IMR-90 (cell line): ENCODE measurements around the gene SLC9A6. TPM values are rescaled to one million over a fixed set of nuclear protein-coding genes. Genes with fewer than 3 reads are reported as not detected.

Experiments used
- ATAC-seq: fragments of 200-7000 bp; cut with Tn5 transposase; 2 replicates; pipeline ENCODE4 v1.9.1; 2020; ENCODE audit warnings: low read depth, mild to moderate bottlenecking, moderate library complexity
- BruUV-seq: library from RNA; stranded (reverse); fragments of 400-500 nt; replicated peaks from 2 replicates; lab custom pipeline; 2021; lab: Mats Ljungman, UMichigan
- CTCF ChIA-PET: fragments of 300-600 bp; formaldehyde crosslinking; extraction: SDS; loops from one replicate; lab custom pipeline; 2021; ENCODE audit warnings: antibody characterized with exemption; lab: Yijun Ruan, JAX
- POLR2A ChIA-PET: fragments of 300-600 bp; sonication (Branson Sonifier 250); formaldehyde crosslinking; loops from one replicate; lab custom pipeline; 2022; ENCODE audit warnings: antibody characterized with exemption; ENCODE audit not compliant: unreplicated experiment; lab: Charles Lee
- DNase-seq: peaks from one replicate; pipeline ENCODE4 v3.0.0; 2013
- H2AFZ ChIP-seq: replicated peaks from 2 replicates; pipeline ENCODE3; 2013; ENCODE audit warnings: low read length, mild to moderate bottlenecking; ENCODE audit not compliant: poor library complexity
- H2AK5ac ChIP-seq: 2 replicates; pipeline ENCODE4 v1.6.1; 2013; ENCODE audit warnings: low read depth, low read length, inconsistent platforms
- H2AK9ac ChIP-seq: replicated peaks from 2 replicates; pipeline ENCODE3; 2013; ENCODE audit warnings: mild to moderate bottlenecking, low read depth, low read length, moderate library complexity; ENCODE audit not compliant: poor library complexity
- H2BK120ac ChIP-seq: 2 replicates; pipeline ENCODE4 v1.6.1; 2013; ENCODE audit warnings: low read depth, low read length, inconsistent platforms
- H2BK15ac ChIP-seq: 3 replicates; pipeline ENCODE4 v1.6.1; 2013; ENCODE audit warnings: low read depth, low read length, inconsistent platforms
- H2BK20ac ChIP-seq: 2 replicates; pipeline ENCODE4 v1.6.1; 2013; ENCODE audit warnings: low read depth, mild to moderate bottlenecking, inconsistent platforms, low read length, moderate library complexity
- H2BK5ac ChIP-seq: 2 replicates; pipeline ENCODE4 v1.6.1; 2013; ENCODE audit warnings: mild to moderate bottlenecking, low read depth, low read length, inconsistent platforms; ENCODE audit not compliant: poor library complexity, severe bottlenecking
- H3K14ac ChIP-seq: replicated peaks from 2 replicates; pipeline ENCODE4 v1.6.1; 2013; ENCODE audit warnings: low read depth, low read length, inconsistent platforms
- H3K18ac ChIP-seq: 2 replicates; pipeline ENCODE4 v1.6.1; 2013; ENCODE audit warnings: low read depth, low read length, control low read depth
- H3K23ac ChIP-seq: 2 replicates; pipeline ENCODE4 v1.6.1; 2013; ENCODE audit warnings: low read depth, low read length, inconsistent platforms
- H3K27ac ChIP-seq: 2 replicates; pipeline ENCODE4 v1.5.1; 2013; ENCODE audit warnings: mild to moderate bottlenecking, control low read depth, low read length; ENCODE audit not compliant: insufficient read depth
- H3K27me3 ChIP-seq: 2 replicates; pipeline ENCODE4 v1.6.1; 2013; ENCODE audit warnings: low read length; ENCODE audit not compliant: control insufficient read depth, insufficient read depth
- H3K36me3 ChIP-seq: 2 replicates; pipeline ENCODE4 v1.6.1; 2013; ENCODE audit warnings: low read length, mixed read lengths; ENCODE audit not compliant: control insufficient read depth, insufficient read depth
- H3K4ac ChIP-seq: 2 replicates; pipeline ENCODE4 v1.6.1; 2013; ENCODE audit warnings: low read depth, low read length, inconsistent platforms
- H3K4me1 ChIP-seq: 2 replicates; pipeline ENCODE4 v1.6.1; 2013; ENCODE audit warnings: low read length, mixed read lengths; ENCODE audit not compliant: control insufficient read depth, insufficient read depth
- H3K4me2 ChIP-seq: 2 replicates; pipeline ENCODE4 v1.6.1; 2013; ENCODE audit warnings: low read depth, mild to moderate bottlenecking, control low read depth, low read length, moderate library complexity
- H3K4me3 ChIP-seq: 2 replicates; pipeline ENCODE4 v1.5.1; 2013; ENCODE audit warnings: low read depth, mild to moderate bottlenecking, control low read depth, low read length, moderate library complexity; ENCODE audit not compliant: insufficient read depth
- H3K56ac ChIP-seq: 2 replicates; pipeline ENCODE4 v1.6.1; 2013; ENCODE audit warnings: low read length, inconsistent platforms; ENCODE audit not compliant: insufficient read depth; ENCODE audit errors: extremely low read depth
- H3K79me1 ChIP-seq, 2 experiments: 2 replicates each; pipeline ENCODE4 v1.6.1; 2013; ENCODE audit warnings: low read length in 2 of 2, inconsistent platforms in 1 of 2, low read depth in 1 of 2
- H3K9ac ChIP-seq: 2 replicates; pipeline ENCODE4 v1.6.1; 2013; ENCODE audit warnings: low read depth, low read length, control low read depth
- H3K9me1 ChIP-seq: 2 replicates; pipeline ENCODE4 v1.6.1; 2013; ENCODE audit warnings: low read length, inconsistent platforms; ENCODE audit not compliant: insufficient read depth
- H3K9me3 ChIP-seq: 2 replicates; pipeline ENCODE4 v1.6.1; 2013; ENCODE audit warnings: low read length; ENCODE audit not compliant: control insufficient read depth, insufficient read depth
- H4K20me1 ChIP-seq: 2 replicates; pipeline ENCODE4 v1.6.1; 2013; ENCODE audit warnings: low read length, inconsistent platforms; ENCODE audit not compliant: insufficient read depth
- H4K5ac ChIP-seq: 2 replicates; pipeline ENCODE4 v1.6.1; 2013; ENCODE audit warnings: mild to moderate bottlenecking, low read depth, low read length, control low read depth
- H4K8ac ChIP-seq, 2 experiments: 2 replicates each; pipeline ENCODE4 v1.6.1; 2013; ENCODE audit warnings: low read depth in 2 of 2, low read length in 2 of 2, control low read depth in 1 of 2, inconsistent platforms in 1 of 2
- H4K91ac ChIP-seq: 2 replicates; pipeline ENCODE4 v1.6.1; 2013; ENCODE audit warnings: low read depth, low read length, inconsistent platforms; ENCODE audit not compliant: insufficient read depth
- BHLHE40 ChIP-seq: fragments of 150-350 bp; IDR thresholded peaks from 2 replicates; pipeline ENCODE4 v1.6.1; 2016; ENCODE audit warnings: mild to moderate bottlenecking, low read depth, low read length
- CEBPB ChIP-seq: IDR thresholded peaks from 2 replicates; pipeline ENCODE4 v1.6.1; 2012; ENCODE audit warnings: low read depth, low read length, improper control_type of control experiment
- CHD1 ChIP-seq: IDR thresholded peaks from 2 replicates; pipeline ENCODE4 v1.6.1; 2012; ENCODE audit warnings: low read depth, low read length, improper control_type of control experiment
- CTCF ChIP-seq: conservative IDR thresholded peaks from 2 replicates; pipeline ENCODE4 v1.5.1; 2012; ENCODE audit warnings: mild to moderate bottlenecking, low read depth, low read length, improper control_type of control experiment
- ELK1 ChIP-seq: fragments of 150-350 bp; IDR thresholded peaks from 2 replicates; pipeline ENCODE4 v1.6.1; 2016; ENCODE audit warnings: low read depth, mild to moderate bottlenecking, low read length, moderate library complexity, borderline replicate concordance
- MAFK ChIP-seq: IDR thresholded peaks from 2 replicates; pipeline ENCODE4 v1.6.1; 2012; ENCODE audit warnings: low read depth, low read length, improper control_type of control experiment
- MXI1 ChIP-seq: IDR thresholded peaks from 2 replicates; pipeline ENCODE4 v1.6.1; 2012; ENCODE audit warnings: low read depth, mild to moderate bottlenecking, low read length, moderate library complexity, borderline replicate concordance
- NFE2L2 ChIP-seq: fragments of 150-350 bp; IDR thresholded peaks from 2 replicates; pipeline ENCODE4 v1.6.1; 2016; ENCODE audit warnings: low read depth, mild to moderate bottlenecking, low read length
- RAD21 ChIP-seq: IDR thresholded peaks from 2 replicates; pipeline ENCODE4 v1.6.1; 2012; ENCODE audit warnings: low read length, improper control_type of control experiment
- RFX5 ChIP-seq: IDR thresholded peaks from 2 replicates; pipeline ENCODE4 v1.8.0; 2012; ENCODE audit warnings: low read depth, mild to moderate bottlenecking, low read length, moderate library complexity
- SMC3 ChIP-seq: fragments of 150-350 bp; IDR thresholded peaks from 2 replicates; pipeline ENCODE4 v1.6.1; 2016; ENCODE audit warnings: low read depth, mild to moderate bottlenecking, antibody characterized with exemption, low read length, moderate library complexity
- USF2 ChIP-seq: fragments of 150-350 bp; IDR thresholded peaks from 2 replicates; pipeline ENCODE4 v1.6.1; 2017; ENCODE audit warnings: mild to moderate bottlenecking, antibody characterized with exemption, low read length, low read depth
- WGBS, 2 experiments: methylation state at CpG; one replicate each; pipeline versions ENCODE4 v1.1.5 to v1.1.7; 2013; ENCODE audit warnings: missing lambda C conversion rate in 2 of 2; ENCODE audit not compliant: insufficient read length in 1 of 2; ENCODE audit errors: extremely low coverage in 2 of 2; 5-methylcytosine and 5-hydroxymethylcytosine counted together
- dilution Hi-C: fragments of 300-500 bp; cut with HindIII; formaldehyde crosslinking; loops from one replicate; pipeline ENCODE4 v1.14.3; 2018; ENCODE audit warnings: low sequenced_read_pairs; ENCODE audit not compliant: unreplicated experiment
- in situ Hi-C: fragments of 300-500 bp; cut with MboI; formaldehyde crosslinking; loops from 3 replicates; pipeline ENCODE4 v1.14.3; 2019; ENCODE audit warnings: low sequenced_read_pairs, inconsistent platforms, mixed read lengths
- intact Hi-C: fragments of 100-400 bp; cut with micrococcal nuclease; formaldehyde crosslinking; loops from 2 replicates; pipeline ENCODE4 v1.10.0; 2022
- polyA plus RNA-seq, 3 experiments: library from polyadenylated mRNA; depleted of rRNA; stranded (reverse); fragments of >200 nt; gene quantifications; 2 replicates each; pipeline ENCODE4 v1.2.3, GENCODE V29; 2012; ENCODE audit warnings: low replicate concordance in 1 of 3
- total RNA-seq: library from RNA; depleted of rRNA; stranded (reverse); fragments of >200 nt; gene quantifications from 2 replicates; pipeline ENCODE4 v1.2.3, GENCODE V29; 2012

The SLC9A6 gene
- total and polyA plus RNA-seq, 2 of the 4 experiments (the other 2 are of a cell fraction) = 6.9 to 19.0 TPM

- TF ChIP-seq USF2 = no peak
- TF ChIP-seq CEBPB = no peak
- TF ChIP-seq BHLHE40 = no peak
- no peak for TF ChIP-seq RAD21
These were observed 10.9 kb upstream of the SLC9A6 start (continued) for GRCh38 chrX:135974279-135974856.

- BruUV-seq = no TSS peak
- Histone ChIP-seq H2AK9ac (no peak overlapping the region), H3K4me3 (no peak overlapping the region), H3K27ac (no peak overlapping the region), H3K36me3 (no peaks in the 10 kb centered on the region), H3K9ac (no peak overlapping the region), H3K27me3 (no peaks in the 10 kb centered on the region), H4K20me1 (0 out of 2 replicates have a peak, but pooled peaks cover 5% of the 10 kb centered on the region), H2BK120ac (no peak overlapping the region), H3K23ac (no peak overlapping the region), H4K8ac (no peak overlapping the region), H4K91ac (no peak overlapping the region), H3K79me1 (peaks cover 4 to 7% of the 10 kb centered on the region in 2 experiments; a peak in 1 of 4 replicates), H2AK5ac (no peak overlapping the region), H3K4ac (no peak overlapping the region), H4K5ac (no peak overlapping the region), H2BK20ac (no peak overlapping the region), H3K18ac (no peak overlapping the region), H3K4me2 (no peak overlapping the region), H3K56ac (no peak overlapping the region), H2AFZ (no peak overlapping the region), H3K9me3 (no peaks in the 10 kb centered on the region), H3K14ac (no peak overlapping the region), H2BK5ac (no peak overlapping the region), H3K9me1 (no peaks in the 10 kb centered on the region), H2BK15ac (no peak overlapping the region), H3K4me1 (no peaks in the 10 kb centered on the region)
- WGBS, 2 experiments = no CpG with 5 or more reads among the region's 1 CpG
- no peak for DNase-seq
- intact Hi-C loops = no loop called here
- ChIA-PET CTCF (no interaction called here), POLR2A (no interaction called here)
- no peak for ATAC-seq
- in situ Hi-C loops = loop anchor here (25.0 kb wide), 1 partner anchor 512 kb away; the partner anchor contains the start of genes BRS3 and HTATSF1
- dilution Hi-C loops = no loop called here
- TF ChIP-seq SMC3 (no peak), ELK1 (no peak), MXI1 (no peak), MAFK (no peak), CEBPB (no peak), RFX5 (no peak), NFE2L2 (no peak), CTCF (no peak), CHD1 (no peak)
These were observed 9.8 kb upstream of the SLC9A6 start for GRCh38 chrX:135975421-135975820.
